ENCODE results near the gene SHLD1. TPM values are rescaled to one million over a fixed set of nuclear protein-coding genes. Genes with fewer than 3 reads are reported as not detected.

Gene SHLD1
- total RNA-seq, 1 donor from 2014 or later: 7.1 TPM

GRCh38 chr20:5727018-5727515 is 23.1 kb upstream of the SHLD1 start:
- Mint-ChIP-seq H3K27me3 (ENCODE audit: unreplicated experiment) (no peaks in the 10 kb centered on the region), H3K9me3 (ENCODE audit: unreplicated experiment) (no peaks in the 10 kb centered on the region), H3K27ac (ENCODE audit: unreplicated experiment) (no peak overlapping the region), H3K36me3 (ENCODE audit: low read depth, unreplicated experiment) (no peaks in the 10 kb centered on the region), H3K4me3 (ENCODE audit: unreplicated experiment) (no peak overlapping the region), H3K4me1 (ENCODE audit: unreplicated experiment) (peaks cover 11% of the 10 kb centered on the region)
- no peak for TF ChIP-seq CTCF (IDR thresholded peaks at IDR 0.05; ENCODE audit: unreplicated experiment)
- no peak for DNase-seq (ENCODE audit: low spot score)

- no peak overlapping the region for H3K27ac Mint-ChIP-seq (ENCODE audit: unreplicated experiment)
- no peak for DNase-seq (ENCODE audit: low spot score)
- no peak overlapping the region for H3K4me3 Mint-ChIP-seq (ENCODE audit: unreplicated experiment)
- H3K9me3 Mint-ChIP-seq (ENCODE audit: unreplicated experiment): no peaks in the 10 kb centered on the region
- TF ChIP-seq CTCF (IDR thresholded peaks at IDR 0.05; ENCODE audit: unreplicated experiment): no peak
- peaks cover 13% of the 10 kb centered on the region for H3K4me1 Mint-ChIP-seq (ENCODE audit: unreplicated experiment)
- H3K36me3 Mint-ChIP-seq (ENCODE audit: low read depth, unreplicated experiment): no peaks in the 10 kb centered on the region
- no peaks in the 10 kb centered on the region for H3K27me3 Mint-ChIP-seq (ENCODE audit: unreplicated experiment)
Measured at GRCh38 chr20:5729348-5729747, 20.9 kb upstream of the SHLD1 start.

GRCh38 chr20:5730131-5730530 is 20.1 kb upstream of the SHLD1 start:
- Mint-ChIP-seq H3K27ac (ENCODE audit: unreplicated experiment) (no peak overlapping the region), H3K27me3 (ENCODE audit: unreplicated experiment) (no peaks in the 10 kb centered on the region)
- TF ChIP-seq CTCF (IDR thresholded peaks at IDR 0.05; ENCODE audit: unreplicated experiment): no peak

GRCh38 chr20:5731753-5732366 is 18.3 kb upstream of the SHLD1 start:
- Mint-ChIP-seq H3K4me3 (ENCODE audit: unreplicated experiment) (no peak overlapping the region), H3K27ac (ENCODE audit: unreplicated experiment) (no peak overlapping the region), H3K9me3 (ENCODE audit: unreplicated experiment) (no peaks in the 10 kb centered on the region), H3K4me1 (ENCODE audit: unreplicated experiment) (peaks cover 18% of the 10 kb centered on the region), H3K36me3 (ENCODE audit: low read depth, unreplicated experiment) (no peaks in the 10 kb centered on the region), H3K27me3 (ENCODE audit: unreplicated experiment) (peaks cover 6% of the 10 kb centered on the region)
- no peak for DNase-seq (ENCODE audit: low spot score)
- TF ChIP-seq CTCF (IDR thresholded peaks at IDR 0.05; ENCODE audit: unreplicated experiment): no peak

More at GRCh38 chr20:5730131-5730530, 20.1 kb upstream of the SHLD1 start:
- DNase-seq (ENCODE audit: low spot score): no peak
- Mint-ChIP-seq H3K36me3 (ENCODE audit: low read depth, unreplicated experiment) (no peaks in the 10 kb centered on the region), H3K4me3 (ENCODE audit: unreplicated experiment) (no peak overlapping the region), H3K9me3 (ENCODE audit: unreplicated experiment) (no peaks in the 10 kb centered on the region), H3K4me1 (ENCODE audit: unreplicated experiment) (peaks cover 9% of the 10 kb centered on the region)

GRCh38 chr20:5734602-5735001 is 15.6 kb upstream of the SHLD1 start:
- H3K4me3 Mint-ChIP-seq (ENCODE audit: unreplicated experiment): no peak overlapping the region
- H3K27ac Mint-ChIP-seq (ENCODE audit: unreplicated experiment): no peak overlapping the region
- H3K27me3 Mint-ChIP-seq (ENCODE audit: unreplicated experiment): peaks cover 6% of the 10 kb centered on the region

More at GRCh38 chr20:5734602-5735001, 15.6 kb upstream of the SHLD1 start:
- no peak for TF ChIP-seq CTCF (IDR thresholded peaks at IDR 0.05; ENCODE audit: unreplicated experiment)
- Mint-ChIP-seq H3K9me3 (ENCODE audit: unreplicated experiment) (no peaks in the 10 kb centered on the region), H3K36me3 (ENCODE audit: low read depth, unreplicated experiment) (no peaks in the 10 kb centered on the region), H3K4me1 (ENCODE audit: unreplicated experiment) (peaks cover 23% of the 10 kb centered on the region)
- no peak for DNase-seq (ENCODE audit: low spot score)
